Measurements from ENCODE around the gene CHMP1A.
"Not testable (repeated sequence)": the region's sequence is repeated elsewhere in the genome, so short reads cannot be mapped to it uniquely, and the experiment has no call there.

GRCh38 chr16:89689621-89690020, 32.1 kb upstream of the CHMP1A start:
- TF ChIP-seq CTCF (IDR thresholded peaks at IDR 0.05 in 8 of 11, conservative IDR thresholded peaks at IDR 0.05 in 3 of 11); POLR2AphosphoS5 (IDR thresholded peaks at IDR 0.05); POLR2A (IDR thresholded peaks at IDR 0.05): not testable (repeated sequence)
